Effector CD8-positive, alpha-beta T cell (primary cell): ENCODE measurements around the gene SFTA2.
"Not testable (repeated sequence)": the region's sequence is repeated elsewhere in the genome, so short reads cannot be mapped to it uniquely, and the experiment has no call there.

Source experiments
- DNase-seq: peaks from one replicate; lab custom pipeline; 2025; lab: John Stamatoyannopoulos, UW

Gene SFTA2

DNA sequence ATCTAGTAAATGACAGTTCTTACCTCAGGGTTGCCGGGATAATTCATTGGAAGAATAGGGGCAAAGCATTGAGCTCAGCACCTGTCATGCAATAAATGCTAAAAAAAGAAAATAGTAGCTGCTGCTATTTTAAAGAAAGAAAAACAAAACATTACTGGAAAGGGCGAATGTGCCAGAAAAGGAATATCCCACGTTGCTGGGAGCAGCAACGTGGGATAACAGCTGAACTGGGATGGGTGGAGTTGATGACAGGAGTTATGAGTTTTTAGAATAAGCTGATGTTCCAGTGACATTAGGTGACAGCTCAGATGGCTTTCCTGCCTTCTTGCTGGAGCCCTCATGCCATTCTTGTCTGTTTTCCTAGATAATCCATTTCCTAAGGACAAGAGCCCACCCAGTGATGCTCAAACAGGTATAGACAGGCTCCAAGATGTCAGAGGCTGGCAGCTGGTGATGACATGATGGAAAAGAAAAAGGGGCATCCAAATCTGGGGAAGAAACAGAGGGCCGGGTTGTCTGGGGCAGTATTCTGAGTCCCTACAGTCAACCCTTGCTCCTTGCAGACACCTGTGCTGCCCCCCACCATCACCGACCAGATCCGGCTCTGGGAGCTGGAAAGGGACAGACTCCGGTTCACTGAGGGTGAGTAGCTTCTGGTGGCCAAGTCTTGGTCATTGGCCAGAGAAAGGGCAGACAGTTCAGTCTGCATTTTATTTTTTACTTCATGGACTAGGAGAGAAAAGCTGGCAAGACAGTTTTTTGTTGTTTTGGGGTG is 19.0 kb downstream of the SFTA2 start:
- no peak for DNase-seq

DNA sequence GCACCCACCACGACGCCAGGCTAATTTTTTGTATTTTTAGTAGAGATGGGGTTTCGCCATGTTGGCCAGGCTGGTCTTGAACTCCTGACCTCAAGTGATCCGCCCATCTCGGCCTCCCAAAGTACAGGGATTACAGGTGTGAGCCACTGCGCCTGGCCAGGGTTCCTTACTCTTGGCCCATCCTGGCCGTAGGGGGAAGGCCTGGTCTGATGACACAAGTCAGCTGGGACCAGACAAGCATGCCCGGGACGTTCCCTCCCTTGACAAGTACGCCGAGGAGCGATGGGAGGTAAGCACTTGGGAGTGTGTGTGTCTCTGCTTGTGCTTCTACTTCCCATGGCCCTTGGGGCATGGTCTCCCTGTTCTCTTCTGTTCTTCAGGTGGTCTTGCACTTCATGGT is 21.5 kb downstream of the SFTA2 start:
- not testable (repeated sequence) for DNase-seq

DNA sequence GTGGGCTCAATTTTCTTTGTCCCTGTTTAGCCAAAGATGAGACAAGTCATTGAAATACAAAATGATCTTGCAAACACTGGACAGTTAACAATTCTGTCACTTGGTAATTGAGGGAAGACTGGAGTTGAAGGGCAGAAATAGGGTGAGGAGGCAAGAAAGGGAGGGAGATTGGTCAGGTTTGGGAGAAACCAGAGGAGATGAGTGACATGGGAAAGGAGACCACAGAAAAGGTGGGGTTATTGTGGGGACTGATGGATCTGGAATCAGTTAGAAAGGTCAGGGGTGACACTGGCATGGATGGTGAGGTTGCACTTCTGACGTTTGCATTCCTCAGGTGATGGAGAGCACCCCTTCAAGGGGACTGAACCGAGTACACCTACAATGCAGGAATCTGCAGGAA is 23.3 kb downstream of the SFTA2 start:
- DNase-seq, result no peak

DNA sequence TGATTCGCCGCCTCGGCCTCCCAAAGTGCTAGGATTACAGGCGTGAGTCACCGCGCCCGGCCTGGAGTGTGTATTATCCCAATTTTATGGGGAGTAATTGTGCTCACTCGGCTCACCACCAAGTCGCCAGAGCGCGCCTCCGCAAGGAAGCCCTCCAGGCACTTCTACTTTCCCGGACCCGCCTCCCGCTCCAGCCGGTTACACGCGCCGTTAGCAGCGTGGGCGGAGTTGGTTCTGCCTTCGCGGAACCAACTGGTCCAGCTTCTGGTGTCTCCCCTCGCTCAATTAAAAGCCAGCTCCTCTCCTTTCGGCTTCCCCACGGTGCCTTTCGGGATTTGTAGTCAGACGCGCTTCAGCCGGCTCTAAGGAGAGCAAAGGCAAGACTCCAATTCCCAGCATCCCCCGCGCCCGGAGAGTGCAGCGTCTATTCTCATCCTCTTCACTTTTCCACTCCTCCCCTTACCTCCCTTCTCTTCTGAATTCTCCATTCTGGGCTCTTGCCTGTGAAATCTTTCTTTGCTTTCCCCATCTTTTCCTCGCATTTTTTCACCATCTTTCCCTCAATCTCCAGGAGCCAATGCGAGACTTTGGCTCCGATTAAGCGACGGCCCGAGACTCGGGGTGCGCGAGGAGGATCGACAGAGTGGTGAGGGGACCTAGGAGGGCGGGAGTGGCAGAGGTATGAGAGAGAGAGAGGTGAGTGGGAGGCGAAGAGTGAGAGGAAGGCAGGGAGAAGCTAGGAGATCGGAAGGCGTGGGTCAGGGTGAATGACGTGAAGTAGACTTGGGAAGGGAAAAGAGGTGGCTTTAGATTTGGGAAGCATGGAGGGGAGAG is 24.0 kb downstream of the SFTA2 start, which contains the start of gene GTF2H4:
GTF2H4 (plus strand) TSS at position 450 of the 834 bp plus-strand sequence.
- peak; percentile 91 for DNase-seq

DNA sequence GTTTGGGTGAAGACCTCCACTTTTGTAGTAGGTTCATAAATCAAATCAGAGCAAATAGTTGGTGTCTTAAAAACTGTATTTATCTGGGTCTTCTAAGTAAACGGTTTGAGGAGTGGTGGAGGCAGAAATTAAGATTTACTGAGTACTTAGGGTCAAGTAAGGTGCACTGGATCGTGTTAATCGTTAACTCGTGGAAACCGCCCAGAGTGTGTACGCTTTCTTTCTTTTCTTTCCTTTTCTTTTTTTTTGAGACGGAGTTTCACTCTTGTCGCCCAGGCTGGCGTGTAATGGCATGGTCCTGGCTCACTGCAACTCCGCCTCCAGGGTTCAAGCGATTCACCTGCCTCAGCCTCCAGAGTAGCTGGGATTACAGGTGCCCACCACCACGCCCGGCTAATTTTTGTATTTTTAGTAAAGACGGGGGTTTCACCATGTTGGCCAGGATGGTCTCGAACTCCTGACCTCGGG is 24.6 kb downstream of the SFTA2 start:
- DNase-seq, result not testable (repeated sequence)

DNA sequence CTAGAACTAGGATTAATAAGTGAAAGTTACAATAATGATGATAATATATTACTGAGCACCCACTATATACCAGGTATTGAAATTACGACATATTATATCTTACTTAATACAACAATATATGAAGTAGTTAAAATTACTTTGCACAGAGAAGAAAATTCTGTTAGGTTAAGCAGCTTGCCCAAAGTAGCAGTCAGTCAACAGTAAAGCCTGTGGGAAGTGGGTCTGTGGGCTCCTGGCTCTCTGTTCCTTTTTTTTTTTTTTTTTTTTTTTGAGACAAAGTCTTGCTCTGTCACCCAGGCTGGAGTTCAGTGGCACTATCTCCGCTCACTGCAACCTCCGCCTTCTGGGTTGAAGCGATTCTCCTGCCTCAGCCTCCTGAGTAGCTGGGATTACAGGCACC is 28.7 kb downstream of the SFTA2 start:
- no peak for DNase-seq

DNA sequence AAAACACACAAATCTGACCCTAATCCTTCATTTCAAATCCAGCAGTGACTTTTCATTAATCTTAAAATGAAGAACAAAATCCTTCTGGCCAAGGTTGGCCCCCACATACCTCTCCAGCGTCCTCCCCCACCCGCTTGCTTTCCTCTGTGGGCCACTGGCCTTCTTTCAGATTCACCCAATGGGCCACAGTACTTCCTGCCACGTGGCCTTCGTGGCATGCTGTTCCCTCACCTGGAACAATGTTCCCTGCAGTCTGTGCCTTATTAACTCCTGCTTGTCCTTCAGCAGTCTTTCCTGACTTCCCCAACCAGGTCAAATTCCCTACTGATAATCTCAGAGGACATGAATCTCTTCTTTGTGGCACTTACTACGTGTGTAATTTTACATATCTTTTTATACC is 29.3 kb downstream of the SFTA2 start:
- DNase-seq, result no peak

DNA sequence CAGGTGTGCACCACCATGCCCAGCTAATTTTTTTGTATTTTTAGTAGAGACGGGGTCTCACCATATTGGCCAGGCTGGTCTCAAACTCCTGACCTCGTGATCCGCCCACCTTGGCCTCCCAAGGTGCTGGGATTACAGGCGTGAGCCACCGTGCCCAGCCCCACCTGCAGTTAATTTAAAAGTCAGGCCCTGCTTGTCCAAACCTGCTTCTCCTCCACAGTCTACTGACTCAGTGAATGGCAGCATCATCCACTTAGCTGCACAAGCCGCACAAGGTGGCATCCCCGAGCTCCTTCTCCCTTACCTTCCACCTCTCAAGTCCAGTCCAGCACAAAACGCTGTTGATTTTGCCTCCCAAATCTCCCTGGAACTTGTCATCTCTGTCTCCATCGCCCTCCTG is 29.8 kb downstream of the SFTA2 start:
- DNase-seq, result not testable (repeated sequence)

DNA sequence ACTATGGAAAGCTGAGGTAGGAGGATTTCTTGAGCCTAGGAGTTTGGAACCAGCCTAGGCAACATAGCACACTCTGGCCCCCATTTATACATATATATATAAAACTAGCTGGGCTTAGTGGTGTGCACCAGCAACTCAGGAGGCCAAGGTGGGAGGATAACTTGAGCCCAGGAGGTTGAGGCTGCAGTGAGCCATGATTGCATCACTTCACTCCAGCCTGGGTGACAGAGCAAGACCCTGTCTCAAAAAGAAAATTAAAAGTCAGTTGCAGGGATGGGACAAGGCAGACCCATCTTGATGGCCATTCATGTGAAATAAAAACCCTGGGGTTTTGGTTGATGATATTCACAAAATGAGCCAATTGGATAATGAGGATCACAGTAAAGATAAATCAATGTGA is 30.5 kb downstream of the SFTA2 start:
- DNase-seq, result no peak

DNA sequence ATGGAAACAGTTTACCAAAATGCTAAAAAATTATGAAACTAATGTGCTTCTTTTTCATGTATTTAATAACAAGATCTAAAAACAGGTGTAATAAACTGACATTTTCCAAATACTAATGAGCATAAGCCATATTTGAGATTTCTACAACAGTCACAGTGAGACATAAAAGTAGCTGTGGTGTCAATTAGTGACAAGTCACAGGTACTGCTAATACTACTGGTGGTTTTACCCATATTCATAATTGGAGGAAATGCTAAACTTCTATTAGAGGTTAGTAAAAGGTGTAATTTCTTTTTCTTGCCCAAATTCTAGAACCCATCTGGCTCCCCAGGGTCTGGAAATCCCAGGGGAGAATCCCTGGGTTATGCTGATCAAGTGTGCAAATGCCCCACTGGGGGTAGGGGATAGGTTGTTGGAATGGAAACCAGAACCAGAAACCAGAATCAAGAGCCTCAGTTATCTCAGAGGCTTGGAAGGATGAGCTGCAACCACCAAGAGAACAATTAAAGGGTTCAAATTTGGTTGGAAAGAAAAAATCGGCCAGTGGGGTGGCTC is 31.0 kb downstream of the SFTA2 start:
- no peak for DNase-seq

DNA sequence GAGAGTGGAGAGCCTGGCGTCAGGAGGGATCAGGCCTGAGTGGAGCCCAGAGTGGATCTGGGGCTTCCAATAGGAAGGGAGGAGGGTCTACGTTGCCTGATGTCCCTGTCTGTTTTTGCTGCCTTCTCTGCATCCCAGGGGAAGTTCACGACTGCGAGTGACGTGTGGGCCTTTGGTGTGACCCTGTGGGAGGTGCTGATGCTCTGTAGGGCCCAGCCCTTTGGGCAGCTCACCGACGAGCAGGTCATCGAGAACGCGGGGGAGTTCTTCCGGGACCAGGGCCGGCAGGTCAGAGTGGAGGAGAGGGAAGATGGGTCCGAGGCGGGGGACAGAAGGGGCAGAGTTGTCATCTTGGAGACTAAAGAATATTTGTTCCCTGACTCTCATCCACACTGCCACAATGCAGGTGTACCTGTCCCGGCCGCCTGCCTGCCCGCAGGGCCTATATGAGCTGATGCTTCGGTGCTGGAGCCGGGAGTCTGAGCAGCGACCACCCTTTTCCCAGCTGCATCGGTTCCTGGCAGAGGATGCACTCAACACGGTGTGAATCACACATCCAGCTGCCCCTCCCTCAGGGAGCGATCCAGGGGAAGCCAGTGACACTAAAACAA is 33.1 kb downstream of the SFTA2 start:
- DNase-seq, result no peak

DNA sequence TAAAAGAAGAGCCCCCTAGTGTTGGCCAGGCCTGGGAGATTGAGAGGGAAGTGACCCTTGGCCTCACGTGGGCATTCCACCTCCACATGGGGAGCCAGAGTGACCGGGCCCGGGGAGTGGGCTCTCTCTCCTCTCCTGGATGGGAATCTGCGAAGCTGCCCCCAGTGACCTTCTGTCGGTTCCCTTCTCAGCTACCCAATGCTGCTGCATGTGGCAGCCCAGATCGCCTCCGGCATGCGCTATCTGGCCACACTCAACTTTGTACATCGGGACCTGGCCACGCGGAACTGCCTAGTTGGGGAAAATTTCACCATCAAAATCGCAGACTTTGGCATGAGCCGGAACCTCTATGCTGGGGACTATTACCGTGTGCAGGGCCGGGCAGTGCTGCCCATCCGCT is 34.1 kb downstream of the SFTA2 start:
- DNase-seq, result no peak

DNA sequence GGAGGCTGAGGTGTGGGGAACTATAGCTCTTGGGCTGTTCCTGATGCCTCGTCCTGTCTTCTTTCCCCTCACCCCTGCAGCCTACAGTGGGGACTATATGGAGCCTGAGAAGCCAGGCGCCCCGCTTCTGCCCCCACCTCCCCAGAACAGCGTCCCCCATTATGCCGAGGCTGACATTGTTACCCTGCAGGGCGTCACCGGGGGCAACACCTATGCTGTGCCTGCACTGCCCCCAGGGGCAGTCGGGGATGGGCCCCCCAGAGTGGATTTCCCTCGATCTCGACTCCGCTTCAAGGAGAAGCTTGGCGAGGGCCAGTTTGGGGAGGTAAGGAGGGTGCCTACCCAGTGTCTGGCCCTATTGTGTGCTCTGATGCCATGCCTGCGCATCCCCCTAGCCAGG is 35.4 kb downstream of the SFTA2 start:
- no peak for DNase-seq

DNA sequence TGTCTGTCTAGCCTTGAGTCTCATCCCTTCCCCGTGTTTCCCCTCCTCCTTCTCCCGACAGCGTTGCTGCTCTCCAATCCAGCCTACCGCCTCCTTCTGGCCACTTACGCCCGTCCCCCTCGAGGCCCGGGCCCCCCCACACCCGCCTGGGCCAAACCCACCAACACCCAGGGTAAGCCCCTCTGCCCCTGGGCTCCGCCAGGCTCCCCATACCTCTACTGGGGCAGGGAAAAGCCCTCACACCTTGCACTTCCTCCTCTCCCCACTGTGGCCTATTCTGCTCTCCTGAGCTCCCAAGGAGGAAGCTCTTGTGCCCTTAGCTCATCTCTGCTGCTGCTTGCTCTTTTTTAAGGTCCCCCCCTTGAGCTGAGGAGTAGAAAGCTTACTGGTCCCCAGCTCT is 36.6 kb downstream of the SFTA2 start:
- DNase-seq, result no peak

DNA sequence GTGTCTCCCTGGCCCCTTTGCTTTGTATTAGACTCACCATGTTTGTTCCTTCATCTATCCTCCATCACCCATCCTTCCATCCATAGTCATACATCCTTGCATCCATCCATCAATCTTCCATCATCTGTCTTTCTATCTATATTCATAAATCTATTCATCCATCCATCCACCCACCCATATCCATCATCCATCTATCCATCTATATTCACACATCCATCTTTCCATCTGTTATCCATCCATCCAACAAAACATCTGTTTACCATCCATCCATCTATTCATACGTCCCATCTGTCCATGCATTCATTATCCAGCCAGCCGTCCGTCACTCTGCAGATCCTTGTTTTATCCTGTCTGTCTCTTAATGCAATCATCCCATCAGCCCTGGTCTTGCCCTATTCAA is 37.0 kb downstream of the SFTA2 start:
- DNase-seq, result no peak

DNA sequence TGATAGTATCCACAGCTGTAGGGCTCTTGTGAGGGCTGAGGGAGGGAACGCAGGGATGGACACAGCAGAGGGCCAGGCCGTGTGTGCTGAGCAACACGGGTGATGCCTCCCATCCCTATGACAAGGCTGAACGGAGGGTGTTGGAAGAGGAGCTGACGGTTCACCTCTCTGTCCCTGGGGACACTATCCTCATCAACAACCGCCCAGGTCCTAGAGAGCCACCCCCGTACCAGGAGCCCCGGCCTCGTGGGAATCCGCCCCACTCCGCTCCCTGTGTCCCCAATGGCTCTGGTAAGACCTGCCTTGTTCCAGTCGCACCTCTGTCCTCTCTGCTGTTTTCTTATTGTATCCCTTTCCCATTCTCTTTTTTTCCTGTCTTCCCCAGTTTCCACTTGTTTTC is 37.6 kb downstream of the SFTA2 start:
- no peak for DNase-seq

DNA sequence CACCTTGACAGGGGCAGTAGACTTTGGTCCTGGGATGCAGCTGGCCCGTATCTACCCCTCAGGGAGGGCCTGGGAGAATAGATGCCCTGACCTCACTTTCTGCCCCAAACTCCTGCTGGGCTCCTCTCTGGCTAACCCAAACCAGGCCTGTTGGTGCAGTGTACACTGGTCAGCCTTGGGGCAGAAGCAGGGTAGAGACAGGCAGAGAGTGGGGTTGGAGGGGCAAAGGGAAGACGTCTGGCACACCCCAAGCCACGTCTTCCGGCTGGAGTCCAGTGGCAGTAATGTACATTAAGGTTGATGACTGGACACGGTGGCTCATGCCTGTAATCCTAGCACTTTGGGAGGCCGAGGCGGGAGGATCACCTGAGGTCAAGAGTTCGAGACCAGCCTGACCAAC is 38.3 kb downstream of the SFTA2 start:
- DNase-seq, result no peak

DNA sequence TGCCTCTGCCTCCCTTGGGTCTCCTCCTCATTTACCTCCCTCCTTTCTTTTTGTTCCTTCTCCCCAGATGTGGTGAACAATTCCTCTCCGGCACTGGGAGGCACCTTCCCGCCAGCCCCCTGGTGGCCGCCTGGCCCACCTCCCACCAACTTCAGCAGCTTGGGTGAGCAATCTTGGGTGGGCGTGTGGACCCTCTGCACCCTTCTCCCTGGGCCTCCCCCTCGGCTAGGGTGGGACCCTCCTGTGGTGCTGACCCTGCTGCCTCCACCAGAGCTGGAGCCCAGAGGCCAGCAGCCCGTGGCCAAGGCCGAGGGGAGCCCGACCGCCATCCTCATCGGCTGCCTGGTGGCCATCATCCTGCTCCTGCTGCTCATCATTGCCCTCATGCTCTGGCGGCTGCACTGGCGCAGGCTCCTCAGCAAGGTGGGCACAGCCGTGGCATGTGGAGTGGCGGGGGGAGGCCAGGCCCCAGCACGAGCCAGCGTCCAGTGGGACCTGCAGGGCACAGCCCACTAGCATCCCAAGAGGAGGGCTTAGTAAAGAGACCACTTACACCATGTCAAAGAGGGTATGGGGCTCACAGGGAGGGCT is 38.9 kb downstream of the SFTA2 start:
- DNase-seq, result no peak

DNA sequence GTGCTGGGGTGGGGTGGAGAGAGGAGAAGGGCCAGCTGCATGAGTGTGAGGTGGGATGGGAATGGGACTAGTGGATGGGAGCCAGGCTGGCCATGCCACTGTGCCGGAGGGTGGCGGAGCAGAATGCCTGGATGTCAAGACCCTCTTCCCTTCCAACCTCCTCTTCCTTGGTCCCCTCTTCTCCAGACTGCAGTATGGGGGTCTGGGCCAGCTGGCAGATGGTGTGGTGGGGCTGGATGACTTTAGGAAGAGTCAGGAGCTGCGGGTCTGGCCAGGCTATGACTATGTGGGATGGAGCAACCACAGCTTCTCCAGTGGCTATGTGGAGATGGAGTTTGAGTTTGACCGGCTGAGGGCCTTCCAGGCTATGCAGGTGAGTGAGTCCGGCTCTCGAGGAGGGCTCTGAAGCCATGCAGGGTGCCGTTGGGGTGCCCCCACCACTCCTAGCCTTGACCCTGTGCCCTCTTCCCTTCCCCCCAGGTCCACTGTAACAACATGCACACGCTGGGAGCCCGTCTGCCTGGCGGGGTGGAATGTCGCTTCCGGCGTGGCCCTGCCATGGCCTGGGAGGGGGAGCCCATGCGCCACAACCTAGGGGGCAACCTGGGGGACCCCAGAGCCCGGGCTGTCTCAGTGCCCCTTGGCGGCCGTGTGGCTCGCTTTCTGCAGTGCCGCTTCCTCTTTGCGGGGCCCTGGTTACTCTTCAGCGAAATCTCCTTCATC is 40.0 kb downstream of the SFTA2 start:
- no peak for DNase-seq

DNA sequence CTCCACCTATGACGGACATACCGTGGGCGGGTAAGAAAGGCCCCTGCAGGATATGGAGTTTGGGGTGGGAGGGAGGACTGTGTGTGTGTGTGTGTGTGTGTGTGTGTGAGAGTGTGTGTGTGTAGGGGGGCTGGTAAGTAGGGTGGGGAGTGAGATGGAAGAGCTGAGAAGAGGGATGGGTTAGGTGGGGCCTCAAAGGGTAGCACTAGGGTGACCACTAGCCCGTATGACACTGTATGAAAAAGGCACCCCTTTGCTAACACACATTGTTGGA is 40.6 kb downstream of the SFTA2 start:
- DNase-seq, result no peak

DNA sequence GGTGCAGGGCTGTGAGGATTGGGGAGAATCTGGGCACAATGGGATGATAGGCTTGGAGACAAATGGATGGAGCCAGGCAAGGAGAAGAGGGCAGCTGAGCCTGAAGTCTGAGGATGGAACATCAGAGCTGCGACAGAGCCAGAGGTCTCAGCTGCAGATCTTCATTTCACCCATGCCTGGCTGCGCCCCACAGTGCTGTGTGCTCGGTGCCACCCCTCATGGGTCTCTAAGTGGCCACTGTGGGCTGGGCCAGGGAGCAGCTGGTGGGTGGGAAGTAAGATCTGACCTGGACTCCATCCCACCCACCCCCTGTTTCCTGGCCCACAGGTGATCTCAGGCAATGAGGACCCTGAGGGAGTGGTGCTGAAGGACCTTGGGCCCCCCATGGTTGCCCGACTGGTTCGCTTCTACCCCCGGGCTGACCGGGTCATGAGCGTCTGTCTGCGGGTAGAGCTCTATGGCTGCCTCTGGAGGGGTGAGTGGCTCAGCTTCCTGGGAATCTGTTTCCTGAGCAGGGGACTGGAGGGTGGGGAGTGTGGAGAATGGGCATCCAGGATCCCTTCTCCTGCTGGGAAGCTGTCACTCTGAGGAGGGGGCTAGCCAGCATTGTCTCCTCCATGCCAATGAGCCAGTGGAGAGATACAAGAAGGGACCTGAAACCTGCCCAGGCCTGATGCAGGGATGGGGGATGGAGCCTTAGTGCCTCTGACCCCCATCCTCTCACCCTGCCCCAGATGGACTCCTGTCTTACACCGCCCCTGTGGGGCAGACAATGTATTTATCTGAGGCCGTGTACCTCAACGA is 41.1 kb downstream of the SFTA2 start:
- no peak for DNase-seq
